H1 (cell line): Measurements from ENCODE around the gene RAMP3. TPM values are rescaled to one million over a fixed set of nuclear protein-coding genes. Genes with fewer than 3 reads are reported as not detected.

Experiments
- CEBPB ChIP-seq: IDR thresholded peaks from 2 replicates; pipeline ENCODE4 v1.6.1; 2012; ENCODE audit warnings: low read depth, low read length
- HDAC2 ChIP-seq, 2 experiments: fragments of 300-600 bp in 1 of 2; sonication (generic) in 1 of 2; IDR thresholded peaks; 2 replicates each; pipeline ENCODE4 v1.6.1; 2011 to 2012; ENCODE audit warnings: low read depth in 2 of 2, low read length in 2 of 2, mild to moderate bottlenecking in 2 of 2, moderate library complexity in 2 of 2, borderline replicate concordance in 1 of 2, inconsistent platforms in 1 of 2
- MAFK ChIP-seq: IDR thresholded peaks from 2 replicates; pipeline ENCODE4 v1.6.1; 2012; ENCODE audit warnings: low read depth, mild to moderate bottlenecking, improper control_type of control experiment, low read length
- SAP30 ChIP-seq: fragments of 300-600 bp; sonication (generic); IDR thresholded peaks from 2 replicates; pipeline ENCODE4 v1.7.1; 2012; ENCODE audit warnings: low read length, moderate library complexity, mild to moderate bottlenecking, inconsistent platforms; ENCODE audit not compliant: insufficient read depth, insufficient replicate concordance
- TAF1 ChIP-seq: IDR thresholded peaks from 2 replicates; pipeline ENCODE4 v1.6.1; 2011; ENCODE audit warnings: mild to moderate bottlenecking, low read depth, low read length
- polyA plus RNA-seq, 7 experiments: library from polyadenylated mRNA; depleted of rRNA in 3 of 7; stranded (reverse) in 5 of 7; unstranded in 2 of 7; fragments of >200 nt in 5 of 7; fragments of 200-250 nt in 2 of 7; gene quantifications; 1 replicate in 5 of 7; 2 replicates in 1 of 7; 4 replicates in 1 of 7; pipeline versions ENCODE4 v1.2.1 to v1.2.3, GENCODE V29; 2011 to 2013; ENCODE audit warnings: missing spikeins in 2 of 7, mixed read lengths in 2 of 7
- total RNA-seq: library from RNA; stranded (reverse); fragmentation: NEBNext Ultra II Directional; extraction: Animal tissue kit (Norgen Biotek cat#: 25700); gene quantifications from 2 replicates; pipeline ENCODE4 v1.2.1, GENCODE V29; 2021
- TF ChIP-seq, protein P1 (sequence below): fragments of 300-600 bp; sonication (generic); IDR thresholded peaks from 2 replicates; pipeline ENCODE4 v1.7.1; 2012; ENCODE audit warnings: low read length, moderate library complexity, mild to moderate bottlenecking, inconsistent platforms; ENCODE audit not compliant: insufficient replicate concordance

RAMP3 gene
- total and polyA plus RNA-seq, 2 of the 8 experiments (the other 6 are each of a cell fraction or from before 2014, with no cell fraction given) = 0.88 to 0.98 TPM

- no peak for TF ChIP-seq SAP30
- TF ChIP-seq, protein P1, sequence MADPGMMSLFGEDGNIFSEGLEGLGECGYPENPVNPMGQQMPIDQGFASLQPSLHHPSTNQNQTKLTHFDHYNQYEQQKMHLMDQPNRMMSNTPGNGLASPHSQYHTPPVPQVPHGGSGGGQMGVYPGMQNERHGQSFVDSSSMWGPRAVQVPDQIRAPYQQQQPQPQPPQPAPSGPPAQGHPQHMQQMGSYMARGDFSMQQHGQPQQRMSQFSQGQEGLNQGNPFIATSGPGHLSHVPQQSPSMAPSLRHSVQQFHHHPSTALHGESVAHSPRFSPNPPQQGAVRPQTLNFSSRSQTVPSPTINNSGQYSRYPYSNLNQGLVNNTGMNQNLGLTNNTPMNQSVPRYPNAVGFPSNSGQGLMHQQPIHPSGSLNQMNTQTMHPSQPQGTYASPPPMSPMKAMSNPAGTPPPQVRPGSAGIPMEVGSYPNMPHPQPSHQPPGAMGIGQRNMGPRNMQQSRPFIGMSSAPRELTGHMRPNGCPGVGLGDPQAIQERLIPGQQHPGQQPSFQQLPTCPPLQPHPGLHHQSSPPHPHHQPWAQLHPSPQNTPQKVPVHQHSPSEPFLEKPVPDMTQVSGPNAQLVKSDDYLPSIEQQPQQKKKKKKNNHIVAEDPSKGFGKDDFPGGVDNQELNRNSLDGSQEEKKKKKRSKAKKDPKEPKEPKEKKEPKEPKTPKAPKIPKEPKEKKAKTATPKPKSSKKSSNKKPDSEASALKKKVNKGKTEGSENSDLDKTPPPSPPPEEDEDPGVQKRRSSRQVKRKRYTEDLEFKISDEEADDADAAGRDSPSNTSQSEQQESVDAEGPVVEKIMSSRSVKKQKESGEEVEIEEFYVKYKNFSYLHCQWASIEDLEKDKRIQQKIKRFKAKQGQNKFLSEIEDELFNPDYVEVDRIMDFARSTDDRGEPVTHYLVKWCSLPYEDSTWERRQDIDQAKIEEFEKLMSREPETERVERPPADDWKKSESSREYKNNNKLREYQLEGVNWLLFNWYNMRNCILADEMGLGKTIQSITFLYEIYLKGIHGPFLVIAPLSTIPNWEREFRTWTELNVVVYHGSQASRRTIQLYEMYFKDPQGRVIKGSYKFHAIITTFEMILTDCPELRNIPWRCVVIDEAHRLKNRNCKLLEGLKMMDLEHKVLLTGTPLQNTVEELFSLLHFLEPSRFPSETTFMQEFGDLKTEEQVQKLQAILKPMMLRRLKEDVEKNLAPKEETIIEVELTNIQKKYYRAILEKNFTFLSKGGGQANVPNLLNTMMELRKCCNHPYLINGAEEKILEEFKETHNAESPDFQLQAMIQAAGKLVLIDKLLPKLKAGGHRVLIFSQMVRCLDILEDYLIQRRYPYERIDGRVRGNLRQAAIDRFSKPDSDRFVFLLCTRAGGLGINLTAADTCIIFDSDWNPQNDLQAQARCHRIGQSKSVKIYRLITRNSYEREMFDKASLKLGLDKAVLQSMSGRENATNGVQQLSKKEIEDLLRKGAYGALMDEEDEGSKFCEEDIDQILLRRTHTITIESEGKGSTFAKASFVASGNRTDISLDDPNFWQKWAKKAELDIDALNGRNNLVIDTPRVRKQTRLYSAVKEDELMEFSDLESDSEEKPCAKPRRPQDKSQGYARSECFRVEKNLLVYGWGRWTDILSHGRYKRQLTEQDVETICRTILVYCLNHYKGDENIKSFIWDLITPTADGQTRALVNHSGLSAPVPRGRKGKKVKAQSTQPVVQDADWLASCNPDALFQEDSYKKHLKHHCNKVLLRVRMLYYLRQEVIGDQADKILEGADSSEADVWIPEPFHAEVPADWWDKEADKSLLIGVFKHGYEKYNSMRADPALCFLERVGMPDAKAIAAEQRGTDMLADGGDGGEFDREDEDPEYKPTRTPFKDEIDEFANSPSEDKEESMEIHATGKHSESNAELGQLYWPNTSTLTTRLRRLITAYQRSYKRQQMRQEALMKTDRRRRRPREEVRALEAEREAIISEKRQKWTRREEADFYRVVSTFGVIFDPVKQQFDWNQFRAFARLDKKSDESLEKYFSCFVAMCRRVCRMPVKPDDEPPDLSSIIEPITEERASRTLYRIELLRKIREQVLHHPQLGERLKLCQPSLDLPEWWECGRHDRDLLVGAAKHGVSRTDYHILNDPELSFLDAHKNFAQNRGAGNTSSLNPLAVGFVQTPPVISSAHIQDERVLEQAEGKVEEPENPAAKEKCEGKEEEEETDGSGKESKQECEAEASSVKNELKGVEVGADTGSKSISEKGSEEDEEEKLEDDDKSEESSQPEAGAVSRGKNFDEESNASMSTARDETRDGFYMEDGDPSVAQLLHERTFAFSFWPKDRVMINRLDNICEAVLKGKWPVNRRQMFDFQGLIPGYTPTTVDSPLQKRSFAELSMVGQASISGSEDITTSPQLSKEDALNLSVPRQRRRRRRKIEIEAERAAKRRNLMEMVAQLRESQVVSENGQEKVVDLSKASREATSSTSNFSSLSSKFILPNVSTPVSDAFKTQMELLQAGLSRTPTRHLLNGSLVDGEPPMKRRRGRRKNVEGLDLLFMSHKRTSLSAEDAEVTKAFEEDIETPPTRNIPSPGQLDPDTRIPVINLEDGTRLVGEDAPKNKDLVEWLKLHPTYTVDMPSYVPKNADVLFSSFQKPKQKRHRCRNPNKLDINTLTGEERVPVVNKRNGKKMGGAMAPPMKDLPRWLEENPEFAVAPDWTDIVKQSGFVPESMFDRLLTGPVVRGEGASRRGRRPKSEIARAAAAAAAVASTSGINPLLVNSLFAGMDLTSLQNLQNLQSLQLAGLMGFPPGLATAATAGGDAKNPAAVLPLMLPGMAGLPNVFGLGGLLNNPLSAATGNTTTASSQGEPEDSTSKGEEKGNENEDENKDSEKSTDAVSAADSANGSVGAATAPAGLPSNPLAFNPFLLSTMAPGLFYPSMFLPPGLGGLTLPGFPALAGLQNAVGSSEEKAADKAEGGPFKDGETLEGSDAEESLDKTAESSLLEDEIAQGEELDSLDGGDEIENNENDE = no peak
- no peak for TF ChIP-seq CEBPB
- TF ChIP-seq MAFK = no peak
- TF ChIP-seq TAF1 = no peak
- no peak for TF ChIP-seq HDAC2 (IDR thresholded peaks at IDR 0.05; ENCODE audit: borderline replicate concordance in 1 of 2, low read depth in 2 of 2, low read length in 2 of 2)
Observed at GRCh38 chr7:45125193-45125904, 32.2 kb upstream of the RAMP3 start (continued).
